NT2/D1 (cell line): ENCODE measurements around the gene LDLRAD4.

Experiments
- DNase-seq: peaks from one replicate; pipeline ENCODE4 v3.0.0-alpha.2; 2011; ENCODE audit warnings: low read depth, low spot score
- H3K27me3 ChIP-seq: 2 replicates; pipeline ENCODE4 v1.6.0; 2011; ENCODE audit warnings: mild to moderate bottlenecking; ENCODE audit not compliant: insufficient read length, insufficient read depth
- H3K36me3 ChIP-seq: 2 replicates; pipeline ENCODE4 v1.6.1; 2011; ENCODE audit warnings: mild to moderate bottlenecking, low read length, mixed read lengths; ENCODE audit not compliant: insufficient read depth, insufficient read length
- H3K4me1 ChIP-seq: 2 replicates; pipeline ENCODE4 v1.5.1; 2011; ENCODE audit not compliant: insufficient read depth, insufficient read length
- H3K4me3 ChIP-seq: 2 replicates; pipeline ENCODE4 v1.5.1; 2011; ENCODE audit warnings: low read depth; ENCODE audit not compliant: insufficient read length
- H3K9ac ChIP-seq: 2 replicates; pipeline ENCODE4 v1.6.0; 2011; ENCODE audit warnings: low read depth; ENCODE audit not compliant: insufficient read length
- H3K9me3 ChIP-seq: 2 replicates; pipeline ENCODE4 v1.5.1; 2011; ENCODE audit warnings: mild to moderate bottlenecking, low read length; ENCODE audit not compliant: insufficient read depth
- SUZ12 ChIP-seq: IDR thresholded peaks from 2 replicates; pipeline ENCODE4 v1.6.1; 2011; ENCODE audit not compliant: insufficient read length, insufficient read depth; ENCODE audit errors: extremely low read depth
- YY1 ChIP-seq: IDR thresholded peaks from 2 replicates; pipeline ENCODE4 v1.6.1; 2011; ENCODE audit not compliant: insufficient read length, insufficient read depth
- ZNF274 ChIP-seq: IDR thresholded peaks from 2 replicates; pipeline ENCODE4 v1.6.1; 2011; ENCODE audit warnings: mild to moderate bottlenecking, low read depth, low read length

Gene LDLRAD4

GRCh38 chr18:13306583-13306982 is 88.0 kb downstream of the LDLRAD4 start:
- H3K4me3 ChIP-seq = no peak overlapping the region
- H3K4me1 ChIP-seq = peaks cover 2% of the 10 kb centered on the region
- no peaks in the 10 kb centered on the region for H3K9me3 ChIP-seq
- TF ChIP-seq YY1 = no peak
- TF ChIP-seq ZNF274 = no peak
- no peak for TF ChIP-seq SUZ12
- no peak for DNase-seq
- no peaks in the 10 kb centered on the region for H3K36me3 ChIP-seq
- no peak overlapping the region for H3K9ac ChIP-seq
- H3K27me3 ChIP-seq = no peaks in the 10 kb centered on the region

DNA sequence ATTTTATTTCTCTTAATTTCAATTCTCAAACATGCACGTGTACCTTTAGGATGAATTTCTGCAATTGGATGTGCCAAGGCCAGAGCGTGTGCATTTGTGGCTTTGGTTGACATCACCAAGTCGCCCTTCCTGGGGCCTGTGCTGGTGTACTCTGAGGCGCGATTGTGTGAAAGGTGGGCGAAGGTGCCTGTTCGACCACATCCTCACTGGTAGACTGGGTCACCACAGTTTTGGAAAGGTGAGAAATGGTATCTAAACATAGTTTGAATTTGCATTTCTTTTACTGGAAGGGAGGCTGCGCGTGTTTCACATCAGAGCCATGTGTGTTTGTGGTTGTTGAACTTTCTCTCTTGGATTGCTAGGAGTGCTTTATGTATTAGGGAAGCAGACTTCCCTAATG is 89.8 kb downstream of the LDLRAD4 start:
- H3K9me3 ChIP-seq = no peaks in the 10 kb centered on the region
- no peak overlapping the region for H3K9ac ChIP-seq
- no peaks in the 10 kb centered on the region for H3K4me1 ChIP-seq
- no peak for TF ChIP-seq SUZ12
- no peaks in the 10 kb centered on the region for H3K36me3 ChIP-seq
- no peaks in the 10 kb centered on the region for H3K27me3 ChIP-seq
- H3K4me3 ChIP-seq = no peak overlapping the region
- no peak for DNase-seq

DNA sequence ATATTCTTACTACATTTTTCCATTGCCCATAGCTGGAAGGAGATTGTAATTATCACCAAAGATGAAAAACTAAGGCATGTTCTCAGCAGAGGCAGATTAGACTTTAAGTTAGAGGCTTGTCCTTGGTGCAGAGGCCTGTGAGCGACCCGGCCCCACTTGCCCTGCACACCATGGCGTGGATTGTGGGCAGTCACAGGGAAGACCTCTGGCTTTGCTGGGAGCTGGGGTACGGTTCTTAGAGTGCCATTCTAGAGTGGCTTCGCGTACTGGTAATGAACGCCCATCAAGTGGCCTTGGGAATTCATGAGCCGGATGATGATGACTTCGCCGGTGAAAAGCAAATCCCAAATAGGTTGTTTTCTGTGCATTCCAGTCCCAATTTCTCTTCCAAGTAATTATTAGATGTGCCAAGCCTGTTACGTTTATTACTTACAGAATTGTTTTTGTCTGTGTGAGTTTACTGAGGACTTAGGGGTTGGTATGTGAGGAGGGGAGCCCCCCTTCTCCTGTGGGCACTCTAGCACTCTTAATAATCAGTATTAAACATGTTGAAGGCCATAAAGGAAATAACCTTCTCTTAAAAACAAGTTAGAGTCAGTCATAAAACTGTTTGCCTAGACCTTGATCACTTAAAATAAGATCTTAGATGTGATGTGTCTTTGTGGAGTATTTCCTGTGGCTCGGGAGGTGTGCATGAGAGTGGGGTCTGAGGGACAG is 90.6 kb downstream of the LDLRAD4 start:
- no peaks in the 10 kb centered on the region for H3K4me1 ChIP-seq
- TF ChIP-seq YY1 (no peak), SUZ12 (no peak), ZNF274 (no peak)
- no peaks in the 10 kb centered on the region for H3K9me3 ChIP-seq
- no peaks in the 10 kb centered on the region for H3K27me3 ChIP-seq
- no peak overlapping the region for H3K9ac ChIP-seq
- no peaks in the 10 kb centered on the region for H3K36me3 ChIP-seq
- H3K4me3 ChIP-seq = no peak overlapping the region
- no peak for DNase-seq

DNA sequence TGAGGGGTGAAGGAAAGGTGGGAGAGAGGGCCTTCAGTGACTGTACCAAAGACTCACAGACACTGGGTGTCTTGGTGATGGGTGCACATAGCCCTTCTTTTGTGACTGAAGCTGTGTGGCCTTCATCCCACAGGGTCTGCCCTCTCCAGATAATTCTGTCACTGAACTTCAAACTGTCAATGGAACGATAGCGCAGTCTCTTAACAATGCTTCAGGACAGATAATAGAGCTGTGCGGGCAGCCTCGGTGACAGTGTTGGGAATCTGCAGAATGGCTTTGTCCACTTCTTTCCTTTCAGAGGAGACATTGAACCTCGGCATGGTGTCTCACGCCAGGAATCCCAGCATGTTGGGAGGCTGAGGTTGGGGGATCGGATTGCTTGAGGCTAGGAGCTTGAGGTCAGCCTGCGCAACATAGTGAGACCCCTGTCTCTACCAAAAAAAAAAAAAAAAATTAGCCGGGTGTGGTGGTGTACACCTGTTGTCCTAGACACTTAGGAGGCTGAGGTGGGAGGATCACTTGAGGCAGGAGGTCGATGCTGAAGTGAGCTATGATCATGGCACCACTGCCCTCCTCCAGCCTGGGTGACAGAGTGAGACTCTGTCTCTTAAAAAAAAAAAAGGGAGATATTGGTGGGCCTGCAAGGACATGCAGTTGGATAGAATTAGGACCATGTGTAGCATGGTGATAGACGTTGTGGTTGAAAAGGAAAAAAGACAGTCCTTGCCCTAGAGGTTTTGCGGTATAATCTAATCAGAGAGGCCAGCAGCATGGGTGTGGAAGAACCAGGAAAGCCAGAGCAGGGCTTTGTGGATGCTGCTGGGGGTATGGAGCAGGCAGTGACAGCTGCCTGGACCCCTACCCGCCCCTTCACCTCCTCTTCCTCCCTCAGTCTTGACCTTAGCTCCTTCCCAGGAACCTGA is 91.4 kb downstream of the LDLRAD4 start:
- H3K36me3 ChIP-seq = no peaks in the 10 kb centered on the region
- H3K4me3 ChIP-seq = no peak overlapping the region
- DNase-seq = no peak
- no peaks in the 10 kb centered on the region for H3K4me1 ChIP-seq
- no peaks in the 10 kb centered on the region for H3K27me3 ChIP-seq
- H3K9ac ChIP-seq = no peak overlapping the region
- H3K9me3 ChIP-seq = no peaks in the 10 kb centered on the region; the same call in 1 of the 2 replicates
- TF ChIP-seq SUZ12 (no peak), ZNF274 (no peak), YY1 (no peak)

DNA sequence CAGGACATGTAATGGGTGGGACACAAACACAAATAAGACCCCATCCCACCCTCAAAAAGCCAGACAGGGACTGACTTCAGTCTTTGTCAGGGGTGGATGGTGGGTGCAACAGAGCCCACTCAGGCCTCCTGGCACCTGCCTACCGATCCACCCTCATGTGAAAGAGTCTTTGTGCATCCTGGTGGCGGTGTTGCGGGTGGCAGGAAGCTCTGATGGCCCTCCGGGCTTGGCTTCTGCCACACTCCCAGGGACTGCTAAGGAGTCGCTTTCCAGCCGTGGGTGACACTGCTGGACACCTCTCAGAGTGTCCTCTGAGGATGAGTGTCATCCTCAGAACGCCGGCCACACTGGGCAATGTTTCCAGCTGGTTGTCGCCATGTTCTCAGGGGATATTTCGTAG is 92.6 kb downstream of the LDLRAD4 start:
- Histone ChIP-seq H3K36me3 (no peaks in the 10 kb centered on the region), H3K27me3 (no peaks in the 10 kb centered on the region), H3K9ac (no peak overlapping the region), H3K4me3 (no peak overlapping the region), H3K4me1 (no peaks in the 10 kb centered on the region), H3K9me3 (peaks cover 6% of the 10 kb centered on the region; the same call in 1 of the 2 replicates)
- TF ChIP-seq SUZ12 = no peak
- no peak for TF ChIP-seq YY1
- DNase-seq = no peak

- Histone ChIP-seq H3K27me3 (no peaks in the 10 kb centered on the region), H3K4me3 (no peak overlapping the region), H3K9ac (no peak overlapping the region), H3K36me3 (no peaks in the 10 kb centered on the region), H3K4me1 (no peaks in the 10 kb centered on the region), H3K9me3 (peaks cover 11% of the 10 kb centered on the region; the same call in 1 of the 2 replicates)
- TF ChIP-seq YY1 (no peak), ZNF274 (no peak), SUZ12 (no peak)
- no peak for DNase-seq
Observed at GRCh38 chr18:13312515-13312914, 94.0 kb downstream of the LDLRAD4 start.

DNA sequence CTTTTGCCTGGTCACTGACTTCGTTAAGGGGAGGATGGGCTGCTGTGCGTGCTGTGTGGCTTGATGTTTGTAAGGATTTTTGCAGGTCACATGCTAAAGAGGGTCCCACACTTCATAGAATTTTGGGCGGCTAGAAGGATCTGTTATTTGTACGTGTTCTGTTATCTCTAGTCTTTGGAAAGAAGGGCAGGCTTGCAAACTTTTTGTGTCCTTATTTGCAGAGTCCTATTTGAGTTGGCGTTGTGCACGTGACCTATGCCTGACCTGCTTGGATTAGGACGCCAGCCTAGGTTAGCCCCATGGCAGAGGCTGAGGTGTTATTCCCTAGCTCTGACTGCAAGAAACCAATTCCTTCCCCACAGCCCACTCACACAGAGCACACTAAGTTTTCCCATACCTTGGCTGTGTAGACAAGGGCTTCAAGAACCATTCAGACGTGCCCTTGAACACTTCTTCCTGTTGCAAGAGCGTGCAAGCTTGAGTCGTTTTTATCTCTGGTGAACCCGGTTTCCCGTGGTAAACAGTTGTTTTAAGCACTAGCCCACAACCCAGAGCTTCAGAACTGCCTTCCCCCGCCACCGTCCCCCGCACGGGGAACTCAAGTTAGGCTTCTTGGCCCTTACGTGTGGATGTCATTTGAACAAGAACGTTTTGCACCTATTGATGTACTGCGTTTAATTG is 94.6 kb downstream of the LDLRAD4 start:
- no peaks in the 10 kb centered on the region for H3K36me3 ChIP-seq
- peaks cover 11% of the 10 kb centered on the region; the same call in 1 of the 2 replicates for H3K9me3 ChIP-seq
- no peak overlapping the region for H3K9ac ChIP-seq
- no peak for DNase-seq
- TF ChIP-seq YY1 (no peak), ZNF274 (no peak), SUZ12 (no peak)
- no peaks in the 10 kb centered on the region for H3K27me3 ChIP-seq
- no peaks in the 10 kb centered on the region for H3K4me1 ChIP-seq
- no peak overlapping the region for H3K4me3 ChIP-seq
